GM12878 (cell line): ENCODE results near the gene YPEL3. TPM values are rescaled to one million over a fixed set of nuclear protein-coding genes. Genes with fewer than 3 reads are reported as not detected.

Experiments used
- ASH2L ChIP-seq: fragments of 300-600, 200-600 bp; sonication (generic); IDR thresholded peaks from 2 replicates; pipeline ENCODE4 v1.6.1; 2017; ENCODE audit warnings: low read depth, mild to moderate bottlenecking, borderline replicate concordance
- BHLHE40 ChIP-seq, 2 experiments: fragments of 450-650 bp in 1 of 2; IDR thresholded peaks; 2 replicates each; pipeline ENCODE4 v1.6.1; 2011 to 2017; ENCODE audit warnings: low read depth in 2 of 2, borderline replicate concordance in 1 of 2, improper control_type of control experiment in 1 of 2, low read length in 1 of 2, mild to moderate bottlenecking in 1 of 2
- CEBPB ChIP-seq, 2 experiments: fragments of 150-350 bp in 1 of 2; IDR thresholded peaks; 2 replicates each; pipeline ENCODE4 v1.6.1; 2012 to 2014; ENCODE audit warnings: low read depth in 2 of 2, low read length in 2 of 2, borderline replicate concordance in 1 of 2, inconsistent platforms in 1 of 2
- CREM ChIP-seq: IDR thresholded peaks from 2 replicates; pipeline ENCODE4 v1.6.1; 2014; ENCODE audit warnings: antibody characterized with exemption, low read depth
- EZH2 ChIP-seq: IDR thresholded peaks from 2 replicates; pipeline ENCODE4 v1.6.1; 2012; ENCODE audit warnings: low read depth, mild to moderate bottlenecking, control low read depth, inconsistent platforms, low read length, borderline replicate concordance; ENCODE audit not compliant: control insufficient read depth
- HDGF ChIP-seq: fragments of 450-650 bp; IDR thresholded peaks from 2 replicates; pipeline ENCODE4 v1.6.1; 2016; ENCODE audit warnings: antibody characterized with exemption
- KDM1A ChIP-seq: fragments of 200-600 bp; sonication (generic); IDR thresholded peaks from 2 replicates; pipeline ENCODE4 v1.6.1; 2016; ENCODE audit warnings: borderline replicate concordance
- KLF5 ChIP-seq: fragments of 450-650 bp; IDR thresholded peaks from 2 replicates; pipeline ENCODE4 v1.6.1; 2014; ENCODE audit warnings: mild to moderate bottlenecking; ENCODE audit not compliant: partially characterized antibody
- MEF2A ChIP-seq: IDR thresholded peaks from 2 replicates; pipeline ENCODE4 v1.6.1; 2011; ENCODE audit warnings: low read depth, mild to moderate bottlenecking, low read length, moderate library complexity; ENCODE audit not compliant: insufficient read depth
- MEF2B ChIP-seq: fragments of 450-650 bp; IDR thresholded peaks from 2 replicates; pipeline ENCODE4 v1.6.1; 2018; ENCODE audit warnings: mild to moderate bottlenecking, moderate library complexity; ENCODE audit not compliant: partially characterized antibody, poor library complexity, severe bottlenecking
- NBN ChIP-seq: fragments of 450-650 bp; IDR thresholded peaks from 2 replicates; pipeline ENCODE4 v1.6.1; 2016
- NRF1 ChIP-seq: conservative IDR thresholded peaks from 2 replicates; pipeline ENCODE4 v1.6.1; 2011; ENCODE audit warnings: mild to moderate bottlenecking, low read depth, low read length, improper control_type of control experiment
- RELA ChIP-seq: fragments of 450-650 bp; IDR thresholded peaks from 2 replicates; pipeline ENCODE4 v1.8.0; 2014; ENCODE audit warnings: borderline replicate concordance; ENCODE audit not compliant: partially characterized antibody
- SMAD1 ChIP-seq: fragments of 450-650 bp; IDR thresholded peaks from 2 replicates; pipeline ENCODE4 v1.6.1; 2018; ENCODE audit warnings: mild to moderate bottlenecking, low read depth; ENCODE audit not compliant: partially characterized antibody
- SP1 ChIP-seq: IDR thresholded peaks from one replicate; pipeline ENCODE4 v1.6.1; 2011; ENCODE audit warnings: low read depth, low read length
- ZBTB4 ChIP-seq: fragments of 450-650 bp; formaldehyde crosslinking; IDR thresholded peaks from 2 replicates; pipeline ENCODE4 v1.4.0; 2022; ENCODE audit warnings: mild to moderate bottlenecking, moderate library complexity
- polyA plus RNA-seq, 11 experiments: library from polyadenylated mRNA; depleted of rRNA in 4 of 11; unstranded in 6 of 11; stranded (reverse) in 5 of 11; fragments of >200 nt; fragmentation: Nextera tagmentation in 4 of 11; fragmentation: Illumina TruSeq in 1 of 11; extraction: Ambion mirVana in 4 of 11; extraction: Trizol in 1 of 11; gene quantifications; 1 replicate in 1 of 11; 2 replicates in 10 of 11; pipeline versions ENCODE4 v1.2.1 to v1.2.3, GENCODE V29; 2011 to 2016; ENCODE audit warnings: inconsistent platforms in 2 of 11, missing spikeins in 2 of 11, low read depth in 1 of 11
- total RNA-seq, 4 experiments: library from RNA; depleted of rRNA in 3 of 4; stranded (reverse); fragments of >200 nt in 3 of 4; fragmentation: Illumina TruSeq in 1 of 4; extraction: Trizol in 1 of 4; gene quantifications; 2 replicates each; pipeline versions ENCODE4 v1.2.1 to v1.2.3, GENCODE V29; 2013 to 2021
- TF ChIP-seq, protein P1 (sequence below): fragments of 450-650 bp; IDR thresholded peaks from 2 replicates; pipeline ENCODE4 v1.6.1; 2016; ENCODE audit warnings: mild to moderate bottlenecking
- TF ChIP-seq, protein P2 (sequence below): IDR thresholded peaks from 2 replicates; pipeline ENCODE4 v1.6.1; 2012; ENCODE audit warnings: mild to moderate bottlenecking, low read depth, low read length
- TF ChIP-seq, protein P3 (sequence below): IDR thresholded peaks from 2 replicates; pipeline ENCODE4 v1.6.1; 2012; ENCODE audit warnings: low read depth, low read length, improper control_type of control experiment

Gene YPEL3
- total and polyA plus RNA-seq, 10 of the 15 experiments (the other 5 are each of a cell fraction or from before 2014, with no cell fraction given) = 1.3 to 22.0 (median 12.1) TPM

DNA sequence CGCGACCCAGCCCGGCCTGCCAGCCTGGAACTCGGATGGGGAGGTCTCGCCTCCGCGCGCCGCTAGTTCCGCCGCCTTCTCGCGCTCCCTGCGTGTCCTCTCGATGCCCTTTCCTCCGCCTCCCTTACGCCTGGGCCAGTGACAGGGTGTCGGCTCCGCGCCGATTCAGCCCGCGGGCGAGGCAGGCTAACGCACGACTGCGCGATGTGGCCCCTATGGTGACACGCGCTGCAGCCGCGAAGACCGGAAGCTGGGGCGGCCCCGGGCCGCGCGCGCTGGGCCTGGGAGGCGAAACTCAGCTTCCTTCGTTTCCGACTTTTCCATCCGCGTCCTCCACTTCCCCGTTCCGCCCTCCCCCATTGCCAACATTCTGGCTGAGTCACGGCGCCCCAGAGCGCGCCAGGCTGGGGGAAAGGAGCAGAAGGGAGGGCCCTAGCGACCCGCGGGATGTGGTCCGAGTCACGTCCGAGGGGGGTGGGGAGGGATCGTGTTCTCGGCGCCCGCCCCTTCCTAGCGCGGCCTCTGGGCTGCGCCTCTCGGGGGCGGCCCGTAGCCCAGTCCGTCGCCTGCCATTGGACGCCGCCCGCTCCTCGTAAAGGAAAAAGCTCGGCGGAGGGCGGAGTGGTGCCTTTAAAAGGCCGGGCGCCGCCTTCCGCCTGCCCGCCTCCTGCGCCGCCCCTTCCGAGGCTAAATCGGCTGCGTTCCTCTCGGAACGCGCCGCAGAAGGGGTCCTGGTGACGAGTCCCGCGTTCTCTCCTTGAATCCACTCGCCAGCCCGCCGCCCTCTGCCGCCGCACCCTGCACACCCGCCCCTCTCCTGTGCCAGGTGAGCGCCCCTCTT lies 30.7 kb downstream of the YPEL3 start, which contains the start of gene ALDOA (continued):
- TF ChIP-seq, protein P1, sequence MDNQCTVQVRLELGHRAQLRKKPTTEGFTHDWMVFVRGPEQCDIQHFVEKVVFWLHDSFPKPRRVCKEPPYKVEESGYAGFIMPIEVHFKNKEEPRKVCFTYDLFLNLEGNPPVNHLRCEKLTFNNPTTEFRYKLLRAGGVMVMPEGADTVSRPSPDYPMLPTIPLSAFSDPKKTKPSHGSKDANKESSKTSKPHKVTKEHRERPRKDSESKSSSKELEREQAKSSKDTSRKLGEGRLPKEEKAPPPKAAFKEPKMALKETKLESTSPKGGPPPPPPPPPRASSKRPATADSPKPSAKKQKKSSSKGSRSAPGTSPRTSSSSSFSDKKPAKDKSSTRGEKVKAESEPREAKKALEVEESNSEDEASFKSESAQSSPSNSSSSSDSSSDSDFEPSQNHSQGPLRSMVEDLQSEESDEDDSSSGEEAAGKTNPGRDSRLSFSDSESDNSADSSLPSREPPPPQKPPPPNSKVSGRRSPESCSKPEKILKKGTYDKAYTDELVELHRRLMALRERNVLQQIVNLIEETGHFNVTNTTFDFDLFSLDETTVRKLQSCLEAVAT = no peak; the same call in 1 of the 2 replicates
- TF ChIP-seq BHLHE40 (IDR thresholded peaks at IDR 0.05; ENCODE audit: borderline replicate concordance in 1 of 2, low read depth in 2 of 2, low read length in 1 of 2) (peak; percentile 65 to 79), CREM (peak; percentile 57), ASH2L (no peak), NRF1 (peak; percentile 82), ZBTB4 (CRISPR knock-in tag) (no peak), KLF5 (peak; percentile 71), HDGF (peak; percentile 95), SMAD1 (peak; percentile 57), MEF2A (no peak), NBN (no peak; the same call in none of the 2 replicates), MEF2B (peak; percentile 30), KDM1A (no peak), RELA (peak; percentile 47), CEBPB (IDR thresholded peaks at IDR 0.05; ENCODE audit: borderline replicate concordance in 1 of 2, low read depth in 2 of 2, low read length in 2 of 2) (no peak), SP1 (peak; percentile 63), EZH2 (no peak)
- TF ChIP-seq, protein P2, sequence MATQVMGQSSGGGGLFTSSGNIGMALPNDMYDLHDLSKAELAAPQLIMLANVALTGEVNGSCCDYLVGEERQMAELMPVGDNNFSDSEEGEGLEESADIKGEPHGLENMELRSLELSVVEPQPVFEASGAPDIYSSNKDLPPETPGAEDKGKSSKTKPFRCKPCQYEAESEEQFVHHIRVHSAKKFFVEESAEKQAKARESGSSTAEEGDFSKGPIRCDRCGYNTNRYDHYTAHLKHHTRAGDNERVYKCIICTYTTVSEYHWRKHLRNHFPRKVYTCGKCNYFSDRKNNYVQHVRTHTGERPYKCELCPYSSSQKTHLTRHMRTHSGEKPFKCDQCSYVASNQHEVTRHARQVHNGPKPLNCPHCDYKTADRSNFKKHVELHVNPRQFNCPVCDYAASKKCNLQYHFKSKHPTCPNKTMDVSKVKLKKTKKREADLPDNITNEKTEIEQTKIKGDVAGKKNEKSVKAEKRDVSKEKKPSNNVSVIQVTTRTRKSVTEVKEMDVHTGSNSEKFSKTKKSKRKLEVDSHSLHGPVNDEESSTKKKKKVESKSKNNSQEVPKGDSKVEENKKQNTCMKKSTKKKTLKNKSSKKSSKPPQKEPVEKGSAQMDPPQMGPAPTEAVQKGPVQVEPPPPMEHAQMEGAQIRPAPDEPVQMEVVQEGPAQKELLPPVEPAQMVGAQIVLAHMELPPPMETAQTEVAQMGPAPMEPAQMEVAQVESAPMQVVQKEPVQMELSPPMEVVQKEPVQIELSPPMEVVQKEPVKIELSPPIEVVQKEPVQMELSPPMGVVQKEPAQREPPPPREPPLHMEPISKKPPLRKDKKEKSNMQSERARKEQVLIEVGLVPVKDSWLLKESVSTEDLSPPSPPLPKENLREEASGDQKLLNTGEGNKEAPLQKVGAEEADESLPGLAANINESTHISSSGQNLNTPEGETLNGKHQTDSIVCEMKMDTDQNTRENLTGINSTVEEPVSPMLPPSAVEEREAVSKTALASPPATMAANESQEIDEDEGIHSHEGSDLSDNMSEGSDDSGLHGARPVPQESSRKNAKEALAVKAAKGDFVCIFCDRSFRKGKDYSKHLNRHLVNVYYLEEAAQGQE = no peak
- TF ChIP-seq, protein P3, sequence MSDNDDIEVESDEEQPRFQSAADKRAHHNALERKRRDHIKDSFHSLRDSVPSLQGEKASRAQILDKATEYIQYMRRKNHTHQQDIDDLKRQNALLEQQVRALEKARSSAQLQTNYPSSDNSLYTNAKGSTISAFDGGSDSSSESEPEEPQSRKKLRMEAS = peak; percentile 91
